GF-D8 (cell line): ENCODE results near the gene ITPR1.

ENCODE experiments used
- DNase-seq: peaks from one replicate; lab custom pipeline; 2025; lab: John Stamatoyannopoulos, UW

Gene ITPR1

GRCh38 chr3:4720316-4721075 lies 227.3 kb downstream of the ITPR1 start:
- DNase-seq, result peak; percentile 71

- DNase-seq, result no peak
These were observed 228.4 kb downstream of the ITPR1 start for GRCh38 chr3:4721511-4721911.

- peak; percentile 55 for DNase-seq
These were observed 229.0 kb downstream of the ITPR1 start for GRCh38 chr3:4722103-4722502.

- no peak for DNase-seq
These were observed 231.0 kb downstream of the ITPR1 start for GRCh38 chr3:4724051-4724629.

GRCh38 chr3:4726549-4726948 lies 233.4 kb downstream of the ITPR1 start:
- no peak for DNase-seq

GRCh38 chr3:4729061-4729973 lies 236.2 kb downstream of the ITPR1 start:
- DNase-seq, result no peak

- DNase-seq, result no peak
These were observed 237.6 kb downstream of the ITPR1 start for GRCh38 chr3:4730719-4731118.

GRCh38 chr3:4731543-4732111 lies 238.5 kb downstream of the ITPR1 start:
- no peak for DNase-seq

- DNase-seq, result no peak
These were observed 239.8 kb downstream of the ITPR1 start for GRCh38 chr3:4732925-4733324.

- no peak for DNase-seq
These were observed 241.3 kb downstream of the ITPR1 start for GRCh38 chr3:4734454-4734853.

GRCh38 chr3:4735243-4735642 lies 242.1 kb downstream of the ITPR1 start:
- DNase-seq, result no peak

GRCh38 chr3:4736284-4736861 lies 243.2 kb downstream of the ITPR1 start:
- peak; percentile 67 for DNase-seq

- peak; percentile 91 for DNase-seq
These were observed 245.7 kb downstream of the ITPR1 start for GRCh38 chr3:4738737-4739274.

- peak; percentile 93 for DNase-seq
These were observed 246.4 kb downstream of the ITPR1 start for GRCh38 chr3:4739289-4740236.

GRCh38 chr3:4740397-4741105 lies 247.4 kb downstream of the ITPR1 start:
- DNase-seq, result peak; percentile 39

- no peak for DNase-seq
These were observed 247.9 kb downstream of the ITPR1 start for GRCh38 chr3:4741106-4741403.

GRCh38 chr3:4741404-4742307 lies 248.5 kb downstream of the ITPR1 start:
- DNase-seq, result peak; percentile 98

- no peak for DNase-seq
These were observed 249.2 kb downstream of the ITPR1 start for GRCh38 chr3:4742359-4742758.

- no peak for DNase-seq
These were observed 250.2 kb downstream of the ITPR1 start for GRCh38 chr3:4743371-4743770.
